Gastroesophageal sphincter (tissue), 4 donors: Measurements from ENCODE around the gene FCN1. TPM values are rescaled to one million over a fixed set of nuclear protein-coding genes. Genes with fewer than 3 reads are reported as not detected.

Experiments
- ATAC-seq: fragments of 150-250 bp; one replicate; pipeline ENCODE4 v1.9.1; 2016; ENCODE audit warnings: mild to moderate bottlenecking, moderate library complexity
- H3K27ac ChIP-seq, 4 donors: fragments of 200-600 bp; sonication (generic) in 3 of 4; 1 replicate in 3 of 4; 2 replicates in 1 of 4; pipeline ENCODE4 v1.5.1; 2016 to 2019
- H3K27me3 ChIP-seq: fragments of 200-600 bp; sonication (generic); one replicate; pipeline ENCODE4 v1.5.1; 2019
- H3K36me3 ChIP-seq, 2 donors: fragments of 200-600 bp; sonication (generic); one replicate each; pipeline ENCODE4 v1.5.1; 2019; ENCODE audit warnings: control low read depth in 1 of 2
- H3K4me1 ChIP-seq, 3 donors: fragments of 200-600 bp; sonication (generic); 1 replicate in 2 of 3; 2 replicates in 1 of 3; pipeline ENCODE4 v1.5.1; 2016 to 2019; ENCODE audit warnings: control low read depth in 2 of 3
- H3K4me3 ChIP-seq, 2 donors: fragments of 200-600 bp; sonication (generic); one replicate each; pipeline ENCODE4 v1.5.1; 2019; ENCODE audit warnings: mild to moderate bottlenecking in 1 of 2, moderate library complexity in 1 of 2
- H3K9me3 ChIP-seq, 3 donors: fragments of 200-600 bp; sonication (generic); one replicate each; pipeline ENCODE4 v1.5.1; 2017 to 2019; ENCODE audit warnings: control low read depth in 2 of 3
- EP300 ChIP-seq: sonication (generic); formaldehyde crosslinking; IDR thresholded peaks from one replicate; pipeline ENCODE4 v1.6.1; 2017; ENCODE audit warnings: antibody characterized with exemption, mild to moderate bottlenecking
- POLR2A ChIP-seq, 2 donors: fragments of 450-650 bp; IDR thresholded peaks; one replicate each; pipeline ENCODE4 v1.6.1; 2017; ENCODE audit warnings: antibody characterized with exemption in 2 of 2, mild to moderate bottlenecking in 2 of 2, moderate library complexity in 1 of 2
- POLR2AphosphoS5 ChIP-seq: sonication (generic); formaldehyde crosslinking; IDR thresholded peaks from one replicate; pipeline ENCODE4 v1.6.1; 2017; ENCODE audit warnings: antibody characterized with exemption
- WGBS, 2 donors: methylation state at CpG; one replicate each; pipeline ENCODE4 v1.1.5; 2018; ENCODE audit warnings: low coverage in 1 of 2; 5-methylcytosine and 5-hydroxymethylcytosine counted together
- total RNA-seq, 4 donors: library from RNA; depleted of rRNA; stranded (reverse); fragments of >200 nt; gene quantifications; one replicate each; pipeline ENCODE4 v1.1.0, GENCODE V29; 2016
- TF ChIP-seq, protein P1 (sequence below), 4 experiments: fragments of 200-600 bp in 2 of 4; fragments of 450-650 bp in 2 of 4; sonication (generic) in 1 of 4; IDR thresholded peaks; one replicate each; pipeline ENCODE4 v1.5.1; 2017 to 2019; ENCODE audit warnings: antibody characterized with exemption in 4 of 4, mild to moderate bottlenecking in 2 of 4, moderate library complexity in 2 of 4

Gene FCN1
- total RNA-seq, 4 donors from 2014 or later: 0.31 to 9.4 (median 3.2) TPM

GRCh38 chr9:134882204-134882785 is 35.4 kb downstream of the FCN1 start:
- Histone ChIP-seq H3K4me3 (no peak overlapping the region), H3K4me1 (no peaks in the 10 kb centered on the region), H3K27ac (no peak overlapping the region), H3K36me3 (no peaks in the 10 kb centered on the region), H3K27me3 (peaks cover 19% of the 10 kb centered on the region), H3K9me3 (no peaks in the 10 kb centered on the region)
- WGBS, 2 donors: no CpG with 5 or more reads among the region's 3 CpGs
- TF ChIP-seq POLR2AphosphoS5 (no peak), EP300 (no peak), POLR2A (IDR thresholded peaks at IDR 0.05) (no peak)
- TF ChIP-seq, protein P1, sequence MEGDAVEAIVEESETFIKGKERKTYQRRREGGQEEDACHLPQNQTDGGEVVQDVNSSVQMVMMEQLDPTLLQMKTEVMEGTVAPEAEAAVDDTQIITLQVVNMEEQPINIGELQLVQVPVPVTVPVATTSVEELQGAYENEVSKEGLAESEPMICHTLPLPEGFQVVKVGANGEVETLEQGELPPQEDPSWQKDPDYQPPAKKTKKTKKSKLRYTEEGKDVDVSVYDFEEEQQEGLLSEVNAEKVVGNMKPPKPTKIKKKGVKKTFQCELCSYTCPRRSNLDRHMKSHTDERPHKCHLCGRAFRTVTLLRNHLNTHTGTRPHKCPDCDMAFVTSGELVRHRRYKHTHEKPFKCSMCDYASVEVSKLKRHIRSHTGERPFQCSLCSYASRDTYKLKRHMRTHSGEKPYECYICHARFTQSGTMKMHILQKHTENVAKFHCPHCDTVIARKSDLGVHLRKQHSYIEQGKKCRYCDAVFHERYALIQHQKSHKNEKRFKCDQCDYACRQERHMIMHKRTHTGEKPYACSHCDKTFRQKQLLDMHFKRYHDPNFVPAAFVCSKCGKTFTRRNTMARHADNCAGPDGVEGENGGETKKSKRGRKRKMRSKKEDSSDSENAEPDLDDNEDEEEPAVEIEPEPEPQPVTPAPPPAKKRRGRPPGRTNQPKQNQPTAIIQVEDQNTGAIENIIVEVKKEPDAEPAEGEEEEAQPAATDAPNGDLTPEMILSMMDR (IDR thresholded peaks at IDR 0.05): no peak
- no peak for ATAC-seq

- H3K36me3 ChIP-seq: no peaks in the 10 kb centered on the region
- no peaks in the 10 kb centered on the region for H3K4me1 ChIP-seq
- H3K27me3 ChIP-seq: peaks cover 14% of the 10 kb centered on the region
- TF ChIP-seq POLR2A (IDR thresholded peaks at IDR 0.05): no peak
- TF ChIP-seq POLR2AphosphoS5: no peak
- no peak for TF ChIP-seq EP300
- TF ChIP-seq, protein P1 (IDR thresholded peaks at IDR 0.05): no peak
- no peak for ATAC-seq
- WGBS, 2 donors: 94% methylated on average over 6 of the region's 13 CpGs; no CpG with 5 or more reads in 1 of the 2 donors
- H3K4me3 ChIP-seq: no peak overlapping the region
- H3K9me3 ChIP-seq: no peaks in the 10 kb centered on the region
- H3K27ac ChIP-seq: no peak overlapping the region
Observed at GRCh38 chr9:134881313-134881670, 36.4 kb downstream of the FCN1 start.

DNA sequence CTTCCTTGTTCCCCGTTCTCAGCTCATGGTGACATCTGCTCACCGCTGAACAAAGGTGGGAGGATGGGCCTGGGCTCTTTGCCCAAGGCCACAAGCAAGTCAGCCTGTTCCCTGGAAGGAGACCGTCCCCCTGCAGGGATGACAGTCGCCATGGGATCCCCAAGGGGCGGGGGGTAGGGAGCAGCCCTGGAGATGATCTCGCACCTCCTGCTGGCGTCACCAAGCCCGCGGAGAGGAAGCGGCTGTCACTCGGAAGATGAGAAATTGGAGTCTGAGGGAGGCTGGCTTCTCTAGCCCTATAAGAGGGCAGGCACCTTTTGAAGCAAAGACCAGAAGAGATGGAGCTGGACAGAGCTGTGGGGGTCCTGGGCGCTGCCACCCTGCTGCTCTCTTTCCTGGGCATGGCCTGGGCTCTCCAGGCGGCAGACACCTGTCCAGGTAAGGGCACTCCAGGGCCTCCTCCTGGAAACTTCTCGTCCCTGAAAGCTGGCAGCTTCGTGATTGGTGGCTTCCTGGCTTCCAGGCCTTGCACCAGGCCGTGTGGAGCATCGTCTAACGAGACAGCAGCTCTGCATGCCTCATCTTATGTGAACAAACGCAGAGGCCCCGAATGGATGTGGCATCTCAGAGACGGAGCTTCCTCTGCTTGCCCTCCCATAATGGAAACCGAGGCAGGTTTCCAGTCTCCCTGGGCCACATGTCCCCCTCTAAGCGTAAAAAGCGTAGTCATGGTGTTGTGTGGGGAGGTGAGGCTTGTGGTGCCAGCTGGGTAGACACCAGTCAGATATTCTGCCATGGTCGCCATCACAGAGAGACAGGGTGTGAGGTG is 37.0 kb downstream of the FCN1 start, which contains the start of gene FCN2:
TSS of gene FCN2 (plus strand) at position 327 of the 829 bp plus-strand sequence. CDS start at position 339, 12 bp downstream.
- Histone ChIP-seq H3K4me3 (no peak within 1 kb of the TSS), H3K27me3 (peaks cover 14% of the 10 kb centered on the region), H3K27ac (no peak within 1 kb of the TSS), H3K36me3 (no peaks in the 10 kb centered on the region), H3K9me3 (no peaks in the 10 kb centered on the region), H3K4me1 (no peaks in the 10 kb centered on the region)
- 81% methylated on average over 6 of the region's 25 CpGs; no CpG with 5 or more reads in 1 of the 2 donors for WGBS, 2 donors
- TF ChIP-seq POLR2AphosphoS5 (no peak), POLR2A (IDR thresholded peaks at IDR 0.05) (no peak), EP300 (no peak)
- TF ChIP-seq, protein P1 (IDR thresholded peaks at IDR 0.05): no peak
- no peak for ATAC-seq

DNA sequence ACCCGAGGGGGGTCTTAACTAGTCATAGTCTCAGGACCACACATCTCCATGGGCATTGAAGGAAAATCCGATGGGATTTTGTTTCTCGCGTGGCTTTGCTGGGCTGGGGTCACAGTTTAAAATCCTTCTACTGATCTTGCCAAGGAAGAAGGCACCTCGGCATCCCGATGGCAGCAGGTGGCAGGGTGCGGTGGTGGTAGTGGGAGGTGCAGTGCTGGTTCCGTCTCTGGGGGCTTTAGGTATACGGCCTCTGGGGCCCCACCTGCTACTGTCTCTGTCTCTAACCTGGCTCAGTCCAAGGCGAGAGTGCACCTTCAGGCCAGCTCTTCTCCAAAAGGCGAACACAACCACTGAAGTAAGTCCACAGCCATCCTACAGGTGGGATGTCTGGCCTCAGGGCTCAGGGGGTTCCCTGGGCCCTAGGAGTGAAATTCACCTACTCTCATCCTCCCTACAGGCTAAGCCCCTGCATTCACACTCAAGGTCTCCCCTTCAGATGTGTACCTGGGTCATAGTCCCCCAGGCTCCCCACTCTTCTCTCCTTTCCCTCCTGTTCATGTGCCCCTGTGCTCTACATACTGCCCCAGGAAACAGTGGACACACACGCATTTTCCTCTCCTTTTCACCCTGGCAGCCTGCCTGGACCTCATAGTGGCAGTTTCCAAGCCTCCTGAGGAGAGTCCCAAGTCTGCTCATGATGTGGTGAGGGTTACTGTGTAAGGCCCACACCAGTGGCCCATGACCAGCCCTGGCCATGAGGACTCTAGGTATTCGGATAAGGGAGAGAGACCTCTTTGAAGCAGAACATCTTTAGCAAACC is 37.8 kb downstream of the FCN1 start:
- Histone ChIP-seq H3K9me3 (no peaks in the 10 kb centered on the region), H3K27ac (no peak overlapping the region), H3K27me3 (peaks cover 14% of the 10 kb centered on the region), H3K36me3 (no peaks in the 10 kb centered on the region), H3K4me1 (no peaks in the 10 kb centered on the region), H3K4me3 (no peak overlapping the region)
- 76 to 92% methylated on average over 6 to 8 of the region's 13 CpGs for WGBS, 2 donors
- no peak for ATAC-seq
- TF ChIP-seq POLR2AphosphoS5 (no peak), EP300 (no peak), POLR2A (IDR thresholded peaks at IDR 0.05) (no peak)
- TF ChIP-seq, protein P1 (IDR thresholded peaks at IDR 0.05): no peak
